Panc1 (cell line): ENCODE measurements around the gene TMTC2. TPM values are rescaled to one million over a fixed set of nuclear protein-coding genes. Genes with fewer than 3 reads are reported as not detected.

Experiments
- ATAC-seq: fragments of 200-7000 bp; cut with Tn5 transposase; 2 replicates; pipeline ENCODE4 v1.9.1; 2020; ENCODE audit warnings: mild to moderate bottlenecking, moderate library complexity
- BruUV-seq: library from RNA; stranded (reverse); fragments of 400-500 nt; replicated peaks from 2 replicates; lab custom pipeline; 2021; lab: Mats Ljungman, UMichigan
- CTCF ChIA-PET: fragments of 300-600 bp; sonication (Branson Sonifier 250); formaldehyde crosslinking; loops from one replicate; lab custom pipeline; 2022; ENCODE audit warnings: antibody characterized with exemption; lab: Charles Lee
- POLR2A ChIA-PET: fragments of 300-600 bp; sonication (Branson Sonifier 250); formaldehyde crosslinking; loops from one replicate; lab custom pipeline; 2022; ENCODE audit warnings: antibody characterized with exemption; lab: Charles Lee
- DNase-seq: peaks from one replicate; pipeline ENCODE4 v3.0.0-alpha.2; 2010; ENCODE audit warnings: low read depth, low spot score
- H3K27ac ChIP-seq: 2 replicates; pipeline ENCODE4 v1.5.1; 2011; ENCODE audit warnings: mild to moderate bottlenecking, low read length, inconsistent platforms
- H3K27me3 ChIP-seq: fragments of 200-500 bp; sonication (Bioruptor generic); 2 replicates; pipeline ENCODE4 v1.6.0; 2014; ENCODE audit warnings: low read length, inconsistent platforms; ENCODE audit not compliant: control insufficient read depth, insufficient read depth
- H3K36me3 ChIP-seq: fragments of 200-500 bp; sonication (Bioruptor generic); 2 replicates; pipeline ENCODE4 v1.5.1; 2014; ENCODE audit warnings: inconsistent platforms, mild to moderate bottlenecking, low read length, moderate library complexity; ENCODE audit not compliant: control insufficient read depth, insufficient read depth
- H3K4me1 ChIP-seq: 2 replicates; pipeline ENCODE4 v1.5.1; 2011; ENCODE audit warnings: inconsistent platforms, mild to moderate bottlenecking, low read length, moderate library complexity; ENCODE audit not compliant: control insufficient read depth, insufficient read depth
- H3K4me3 ChIP-seq, 2 experiments: 2 replicates each; pipeline ENCODE4 v1.5.1; 2011 to 2012; ENCODE audit warnings: low read depth in 2 of 2, low read length in 2 of 2, mild to moderate bottlenecking in 2 of 2, inconsistent platforms in 1 of 2, moderate library complexity in 1 of 2
- H3K9me3 ChIP-seq: fragments of 200-500 bp; sonication (Bioruptor generic); 2 replicates; pipeline ENCODE4 v1.5.1; 2014; ENCODE audit warnings: low read depth, mild to moderate bottlenecking, inconsistent platforms, low read length, moderate library complexity; ENCODE audit not compliant: control insufficient read depth, insufficient read depth
- POLR2AphosphoS5 ChIP-seq: IDR thresholded peaks from 2 replicates; pipeline ENCODE4 v1.6.1; 2012; ENCODE audit warnings: mild to moderate bottlenecking, low read depth, low read length, moderate library complexity
- REST ChIP-seq, 2 experiments: IDR thresholded peaks; 2 replicates each; pipeline ENCODE4 v1.6.1; 2011 to 2012; ENCODE audit warnings: low read depth in 2 of 2, control low read depth in 1 of 2, low read length in 1 of 2, mild to moderate bottlenecking in 1 of 2, moderate library complexity in 1 of 2; ENCODE audit not compliant: insufficient read depth in 1 of 2
- SIN3A ChIP-seq: IDR thresholded peaks from 2 replicates; pipeline ENCODE4 v1.6.1; 2012; ENCODE audit warnings: low read depth, mild to moderate bottlenecking, low read length, moderate library complexity, borderline replicate concordance; ENCODE audit not compliant: insufficient read depth
- TCF7L2 ChIP-seq: IDR thresholded peaks from 2 replicates; pipeline ENCODE4 v1.6.1; 2011; ENCODE audit warnings: mild to moderate bottlenecking, low read depth, low read length, inconsistent platforms
- in situ Hi-C: cut with HindIII; loops from 2 replicates; pipeline ENCODE4 v1.10.0; 2016; ENCODE audit warnings: low sequenced_read_pairs, low pct_unique_long_range_greater_than_20kb
- intact Hi-C: fragments of 100-400 bp; cut with micrococcal nuclease; formaldehyde crosslinking; loops from one replicate; pipeline ENCODE4 v1.10.0; 2022; ENCODE audit not compliant: unreplicated experiment
- total RNA-seq: library from RNA; stranded (reverse); gene quantifications from one replicate; pipeline ENCODE4 v1.2.1, GENCODE V29; 2021; ENCODE audit not compliant: unreplicated experiment
- TF ChIP-seq, protein P1 (sequence below): fragments of 450-650 bp; IDR thresholded peaks from 2 replicates; pipeline ENCODE4 v1.5.1; 2017; ENCODE audit warnings: mild to moderate bottlenecking

TMTC2 gene
- total RNA-seq, 1 experiment from 2014 or later: 5.7 TPM

- intact Hi-C loops (no loop called here), in situ Hi-C loops (no loop called here)
- ChIA-PET CTCF (no interaction called here), POLR2A (no interaction called here)
- no peak for ATAC-seq
- Histone ChIP-seq H3K4me3 (no peak overlapping the region), H3K27ac (no peak overlapping the region), H3K4me1 (no peaks in the 10 kb centered on the region), H3K27me3 (no peaks in the 10 kb centered on the region), H3K36me3 (no peaks in the 10 kb centered on the region), H3K9me3 (no peaks in the 10 kb centered on the region)
- TF ChIP-seq REST (IDR thresholded peaks at IDR 0.05; ENCODE audit: insufficient read depth in 1 of 2, low read depth in 2 of 2, low read length in 1 of 2): no peak
- no peak for TF ChIP-seq TCF7L2
- TF ChIP-seq, protein P1, sequence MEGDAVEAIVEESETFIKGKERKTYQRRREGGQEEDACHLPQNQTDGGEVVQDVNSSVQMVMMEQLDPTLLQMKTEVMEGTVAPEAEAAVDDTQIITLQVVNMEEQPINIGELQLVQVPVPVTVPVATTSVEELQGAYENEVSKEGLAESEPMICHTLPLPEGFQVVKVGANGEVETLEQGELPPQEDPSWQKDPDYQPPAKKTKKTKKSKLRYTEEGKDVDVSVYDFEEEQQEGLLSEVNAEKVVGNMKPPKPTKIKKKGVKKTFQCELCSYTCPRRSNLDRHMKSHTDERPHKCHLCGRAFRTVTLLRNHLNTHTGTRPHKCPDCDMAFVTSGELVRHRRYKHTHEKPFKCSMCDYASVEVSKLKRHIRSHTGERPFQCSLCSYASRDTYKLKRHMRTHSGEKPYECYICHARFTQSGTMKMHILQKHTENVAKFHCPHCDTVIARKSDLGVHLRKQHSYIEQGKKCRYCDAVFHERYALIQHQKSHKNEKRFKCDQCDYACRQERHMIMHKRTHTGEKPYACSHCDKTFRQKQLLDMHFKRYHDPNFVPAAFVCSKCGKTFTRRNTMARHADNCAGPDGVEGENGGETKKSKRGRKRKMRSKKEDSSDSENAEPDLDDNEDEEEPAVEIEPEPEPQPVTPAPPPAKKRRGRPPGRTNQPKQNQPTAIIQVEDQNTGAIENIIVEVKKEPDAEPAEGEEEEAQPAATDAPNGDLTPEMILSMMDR: no peak
- DNase-seq: no peak
- BruUV-seq: no TSS peak
Observed at GRCh38 chr12:82817368-82817767, 130.7 kb downstream of the TMTC2 start.

- Histone ChIP-seq H3K9me3 (no peaks in the 10 kb centered on the region), H3K27me3 (no peaks in the 10 kb centered on the region), H3K27ac (no peak overlapping the region), H3K4me3 (no peak overlapping the region), H3K4me1 (no peaks in the 10 kb centered on the region), H3K36me3 (no peaks in the 10 kb centered on the region)
- TF ChIP-seq SIN3A (no peak), REST (IDR thresholded peaks at IDR 0.05; ENCODE audit: insufficient read depth in 1 of 2, low read depth in 2 of 2, low read length in 1 of 2) (no peak), TCF7L2 (no peak), POLR2AphosphoS5 (no peak)
- BruUV-seq: no TSS peak
- CTCF ChIA-PET: no interaction called here
- DNase-seq (no peak), ATAC-seq (no peak)
- in situ Hi-C loops: no loop called here
- intact Hi-C loops: no loop called here
- POLR2A ChIA-PET: no interaction called here
Observed at GRCh38 chr12:82818271-82819035, 131.7 kb downstream of the TMTC2 start.
